ENCODE results near the gene MED13L.

GRCh38 chr12:116122628-116123027 is 154.9 kb downstream of the MED13L start:
- TF ChIP-seq POLR2AphosphoS5 (IDR thresholded peaks at IDR 0.05; ENCODE audit: insufficient read depth, low read depth, low read length) (no peak), GATA2 (IDR thresholded peaks at IDR 0.05; ENCODE audit: insufficient read depth, insufficient read length, low read depth, low read length) (no peak), POLR2A (IDR thresholded peaks at IDR 0.05; ENCODE audit: low read depth, low read length) (no peak), EZH2 (IDR thresholded peaks at IDR 0.05; ENCODE audit: borderline replicate concordance, low read depth, low read length, severe bottlenecking) (no peak)
- TF ChIP-seq, protein P1, sequence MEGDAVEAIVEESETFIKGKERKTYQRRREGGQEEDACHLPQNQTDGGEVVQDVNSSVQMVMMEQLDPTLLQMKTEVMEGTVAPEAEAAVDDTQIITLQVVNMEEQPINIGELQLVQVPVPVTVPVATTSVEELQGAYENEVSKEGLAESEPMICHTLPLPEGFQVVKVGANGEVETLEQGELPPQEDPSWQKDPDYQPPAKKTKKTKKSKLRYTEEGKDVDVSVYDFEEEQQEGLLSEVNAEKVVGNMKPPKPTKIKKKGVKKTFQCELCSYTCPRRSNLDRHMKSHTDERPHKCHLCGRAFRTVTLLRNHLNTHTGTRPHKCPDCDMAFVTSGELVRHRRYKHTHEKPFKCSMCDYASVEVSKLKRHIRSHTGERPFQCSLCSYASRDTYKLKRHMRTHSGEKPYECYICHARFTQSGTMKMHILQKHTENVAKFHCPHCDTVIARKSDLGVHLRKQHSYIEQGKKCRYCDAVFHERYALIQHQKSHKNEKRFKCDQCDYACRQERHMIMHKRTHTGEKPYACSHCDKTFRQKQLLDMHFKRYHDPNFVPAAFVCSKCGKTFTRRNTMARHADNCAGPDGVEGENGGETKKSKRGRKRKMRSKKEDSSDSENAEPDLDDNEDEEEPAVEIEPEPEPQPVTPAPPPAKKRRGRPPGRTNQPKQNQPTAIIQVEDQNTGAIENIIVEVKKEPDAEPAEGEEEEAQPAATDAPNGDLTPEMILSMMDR (IDR thresholded peaks at IDR 0.05; ENCODE audit: extremely low read depth in 1 of 2, insufficient read depth in 1 of 2, low read depth in 1 of 2, low read length in 2 of 2) = no peak
- TF ChIP-seq, protein P2, sequence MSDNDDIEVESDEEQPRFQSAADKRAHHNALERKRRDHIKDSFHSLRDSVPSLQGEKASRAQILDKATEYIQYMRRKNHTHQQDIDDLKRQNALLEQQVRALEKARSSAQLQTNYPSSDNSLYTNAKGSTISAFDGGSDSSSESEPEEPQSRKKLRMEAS (IDR thresholded peaks at IDR 0.05; ENCODE audit: insufficient read depth, insufficient read length) = no peak
